Measurements from ENCODE around the gene ZNF526.

The ZNF526 gene

GRCh38 chr19:42268142-42268703, 48.1 kb downstream of the ZNF526 start:
- peak; percentile 96 for DNase-seq

GRCh38 chr19:42268704-42269477, 48.8 kb downstream of the ZNF526 start, which contains the start of gene CIC:
TSS of gene CIC (plus strand) at chr19:42269252. CDS start at chr19:42271784, 2,532 bp downstream.
- peak; percentile 98 for DNase-seq

- DNase-seq: no peak
Measured at GRCh38 chr19:42269478-42270345, 49.6 kb downstream of the ZNF526 start.

DNA sequence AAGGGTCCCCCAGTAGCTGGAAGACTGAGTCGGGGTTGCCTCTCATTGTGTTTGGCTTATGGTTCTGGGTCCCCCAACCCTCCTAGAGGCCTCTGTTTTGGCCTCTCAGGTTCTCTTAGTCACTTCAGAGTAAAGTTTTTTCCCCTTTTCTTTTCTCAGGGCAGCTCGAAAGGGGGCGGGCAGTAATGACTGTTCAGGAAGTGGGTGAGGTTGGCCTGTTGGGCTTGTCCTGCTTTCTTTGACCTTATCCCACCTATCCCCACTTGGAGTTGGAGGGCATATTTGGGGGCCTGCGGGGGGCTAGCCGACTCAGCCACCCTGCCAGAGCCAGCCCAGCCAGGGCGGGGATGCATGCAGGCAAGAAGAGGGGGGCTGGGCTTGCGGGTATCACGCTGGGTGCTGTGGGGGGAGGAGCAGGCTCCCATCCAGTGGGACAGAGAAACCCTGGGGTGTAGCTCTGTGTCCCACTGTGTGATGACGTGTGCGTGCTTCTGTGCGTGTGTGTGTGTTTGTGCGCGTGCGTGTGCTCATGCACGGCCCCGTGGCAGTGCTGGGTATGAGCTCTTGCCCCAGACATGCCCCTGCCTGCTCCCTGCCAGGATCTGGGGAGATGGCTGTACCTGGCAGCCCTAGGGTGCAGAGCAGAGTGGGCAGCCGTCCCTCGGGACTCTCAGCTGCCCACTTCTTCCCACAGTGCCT, 50.4 kb downstream of the ZNF526 start:
- peak; percentile 59 for DNase-seq

DNA sequence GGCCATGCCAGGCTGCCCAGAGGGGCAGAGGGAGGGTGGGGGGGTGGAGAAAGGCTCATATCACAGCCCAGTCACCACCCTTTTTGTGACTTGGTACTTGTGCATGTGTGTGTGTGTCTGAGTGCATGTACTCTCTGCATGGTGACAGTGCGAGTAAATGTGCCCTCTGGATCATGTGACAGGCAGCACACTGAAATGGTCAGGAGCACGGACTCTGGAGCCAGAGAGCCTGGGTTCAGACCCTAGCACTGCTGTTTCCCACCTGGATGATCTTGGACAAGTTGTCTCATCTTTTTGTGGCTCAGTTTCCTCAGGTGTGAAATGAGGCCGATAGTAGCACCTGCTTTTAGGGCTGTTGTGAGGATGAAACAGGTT, 50.9 kb downstream of the ZNF526 start:
- no peak for DNase-seq

DNA sequence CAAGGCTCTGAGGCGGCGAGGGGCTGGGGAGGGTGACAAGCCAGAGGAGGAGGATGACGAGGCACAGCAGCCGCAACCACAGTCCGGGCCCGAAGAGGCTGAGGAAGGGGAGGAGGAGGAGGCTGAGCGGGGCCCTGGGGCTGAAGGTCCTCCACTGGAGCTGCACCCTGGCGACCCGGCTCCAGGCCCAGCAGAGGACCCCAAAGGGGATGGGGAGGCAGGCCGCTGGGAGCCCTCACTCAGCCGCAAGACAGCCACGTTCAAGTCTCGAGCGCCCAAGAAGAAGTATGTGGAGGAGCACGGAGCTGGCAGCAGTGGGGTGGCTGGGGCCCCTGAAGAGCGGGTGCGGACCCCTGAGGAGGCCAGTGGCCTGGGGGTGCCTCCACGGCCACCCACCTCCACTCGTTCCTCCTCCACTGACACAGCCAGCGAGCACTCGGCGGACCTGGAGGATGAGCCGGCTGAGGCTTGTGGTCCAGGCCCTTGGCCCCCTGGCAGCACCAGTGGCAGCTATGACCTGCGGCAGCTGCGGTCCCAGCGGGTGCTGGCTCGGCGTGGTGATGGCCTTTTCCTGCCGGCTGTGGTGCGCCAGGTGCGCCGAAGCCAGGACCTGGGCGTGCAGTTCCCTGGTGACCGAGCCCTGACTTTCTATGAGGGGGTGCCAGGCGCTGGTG, 51.9 kb downstream of the ZNF526 start:
- DNase-seq: no peak

DNA sequence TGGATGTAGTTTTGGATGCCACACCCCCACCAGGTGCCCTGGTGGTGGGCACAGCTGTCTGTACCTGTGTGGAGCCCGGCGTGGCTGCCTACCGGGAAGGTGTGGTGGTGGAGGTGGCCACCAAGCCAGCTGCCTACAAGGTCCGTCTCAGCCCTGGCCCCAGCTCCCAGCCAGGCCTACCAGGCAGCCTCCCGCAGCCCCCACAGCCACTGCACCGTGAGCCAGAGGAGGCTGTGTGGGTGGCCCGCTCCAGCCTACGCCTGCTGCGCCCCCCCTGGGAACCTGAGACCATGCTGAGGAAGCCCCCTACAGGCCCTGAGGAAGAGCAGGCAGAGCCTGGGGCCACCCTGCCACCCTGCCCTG, 52.4 kb downstream of the ZNF526 start:
- no peak for DNase-seq

DNA sequence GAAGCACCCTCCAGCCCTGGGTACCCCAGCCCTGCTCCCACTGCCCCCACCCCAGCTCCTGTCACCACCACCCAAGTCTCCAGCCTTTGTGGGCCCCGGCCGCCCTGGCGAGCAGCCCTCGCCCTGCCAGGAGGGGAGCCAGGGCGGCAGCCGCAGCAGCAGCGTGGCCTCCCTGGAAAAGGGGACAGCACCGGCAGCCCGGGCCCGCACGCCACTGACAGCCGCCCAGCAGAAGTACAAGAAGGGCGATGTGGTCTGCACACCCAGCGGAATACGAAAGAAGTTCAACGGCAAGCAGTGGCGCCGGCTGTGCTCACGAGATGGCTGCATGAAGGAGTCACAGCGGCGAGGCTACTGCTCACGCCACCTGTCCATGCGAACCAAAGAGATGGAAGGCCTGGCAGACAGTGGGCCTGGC, 52.9 kb downstream of the ZNF526 start:
- no peak for DNase-seq

GRCh38 chr19:42273407-42274064, 53.4 kb downstream of the ZNF526 start:
- DNase-seq: no peak

- no peak for DNase-seq
Measured at GRCh38 chr19:42274065-42274682, 54.1 kb downstream of the ZNF526 start.

DNA sequence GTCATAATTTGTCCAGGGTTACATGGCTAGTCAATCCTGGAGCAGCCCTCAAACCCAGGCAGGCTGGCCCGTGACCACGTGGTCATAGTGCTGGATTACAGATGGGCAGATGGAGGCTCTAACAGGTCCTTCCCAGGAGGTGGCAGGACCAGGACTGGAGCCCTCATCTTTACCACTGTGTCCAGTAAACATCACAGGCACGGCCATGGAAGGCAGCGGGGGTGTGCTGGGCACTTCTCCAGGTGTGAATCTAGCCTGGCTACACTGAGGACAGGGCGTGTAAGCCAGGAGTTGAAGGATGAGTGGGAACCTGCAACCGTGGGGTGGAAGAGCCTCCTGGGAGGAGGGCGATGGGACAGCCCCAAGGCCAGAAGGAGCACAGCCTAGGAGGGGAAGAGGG, 55.0 kb downstream of the ZNF526 start:
- no peak for DNase-seq

DNA sequence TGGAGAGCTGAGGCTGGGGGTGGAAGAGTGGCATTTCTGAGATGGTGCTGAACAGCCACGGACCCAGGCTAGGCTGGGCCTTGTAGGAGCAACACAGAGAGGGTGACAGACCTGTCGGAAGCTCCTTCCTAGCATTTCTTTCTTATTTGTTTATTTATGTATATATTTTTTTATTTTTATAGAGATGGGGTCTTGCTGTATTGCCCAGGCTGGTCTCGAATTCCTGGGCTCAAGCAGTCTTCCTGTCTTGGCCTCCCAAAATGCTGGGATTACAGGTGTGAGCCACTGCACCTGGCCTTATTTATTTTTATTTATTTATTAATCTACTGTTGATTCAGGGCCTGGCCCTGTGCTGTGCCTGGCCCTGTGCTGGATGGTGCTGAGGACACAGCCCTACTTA, 55.4 kb downstream of the ZNF526 start:
- DNase-seq: no peak

GRCh38 chr19:42276284-42276683, 56.2 kb downstream of the ZNF526 start:
- no peak for DNase-seq

GRCh38 chr19:42276821-42277220, 56.7 kb downstream of the ZNF526 start:
- no peak for DNase-seq
